Lower leg skin (tissue), 3 donors: Measurements from ENCODE around the gene CASK.

Experiments
- CTCF ChIP-seq, 3 donors: fragments of 450-650 bp; IDR thresholded peaks; one replicate each; pipeline ENCODE4 v1.5.1; 2016; ENCODE audit warnings: antibody characterized with exemption in 3 of 3, mild to moderate bottlenecking in 3 of 3, moderate library complexity in 2 of 3
- POLR2A ChIP-seq, 2 donors: fragments of 450-650 bp; IDR thresholded peaks; one replicate each; pipeline ENCODE4 v1.6.1; 2016 to 2017; ENCODE audit warnings: antibody characterized with exemption in 2 of 2, mild to moderate bottlenecking in 1 of 2, moderate library complexity in 1 of 2

- TF ChIP-seq CTCF (IDR thresholded peaks at IDR 0.05), result no peak
- TF ChIP-seq POLR2A (IDR thresholded peaks at IDR 0.05), result no peak
Observed at GRCh38 chrX:41952102-41952501, 28.7 kb upstream of the CASK start.
